IMR-90 (cell line): Measurements from ENCODE around the gene ATRNL1. TPM values are rescaled to one million over a fixed set of nuclear protein-coding genes. Genes with fewer than 3 reads are reported as not detected.

ENCODE experiments used
- ATAC-seq: fragments of 200-7000 bp; cut with Tn5 transposase; 2 replicates; pipeline ENCODE4 v1.9.1; 2020; ENCODE audit warnings: low read depth, mild to moderate bottlenecking, moderate library complexity
- BruUV-seq: library from RNA; stranded (reverse); fragments of 400-500 nt; replicated peaks from 2 replicates; lab custom pipeline; 2021; lab: Mats Ljungman, UMichigan
- CTCF ChIA-PET: fragments of 300-600 bp; formaldehyde crosslinking; extraction: SDS; loops from one replicate; lab custom pipeline; 2021; ENCODE audit warnings: antibody characterized with exemption; lab: Yijun Ruan, JAX
- POLR2A ChIA-PET: fragments of 300-600 bp; sonication (Branson Sonifier 250); formaldehyde crosslinking; loops from one replicate; lab custom pipeline; 2022; ENCODE audit warnings: antibody characterized with exemption; ENCODE audit not compliant: unreplicated experiment; lab: Charles Lee
- DNase-seq: peaks from one replicate; pipeline ENCODE4 v3.0.0; 2013
- H2AFZ ChIP-seq: replicated peaks from 2 replicates; pipeline ENCODE3; 2013; ENCODE audit warnings: low read length, mild to moderate bottlenecking; ENCODE audit not compliant: poor library complexity
- H2AK5ac ChIP-seq: 2 replicates; pipeline ENCODE4 v1.6.1; 2013; ENCODE audit warnings: low read depth, low read length, inconsistent platforms
- H2AK9ac ChIP-seq: replicated peaks from 2 replicates; pipeline ENCODE3; 2013; ENCODE audit warnings: mild to moderate bottlenecking, low read depth, low read length, moderate library complexity; ENCODE audit not compliant: poor library complexity
- H2BK120ac ChIP-seq: 2 replicates; pipeline ENCODE4 v1.6.1; 2013; ENCODE audit warnings: low read depth, low read length, inconsistent platforms
- H2BK15ac ChIP-seq: 3 replicates; pipeline ENCODE4 v1.6.1; 2013; ENCODE audit warnings: low read depth, low read length, inconsistent platforms
- H2BK20ac ChIP-seq: 2 replicates; pipeline ENCODE4 v1.6.1; 2013; ENCODE audit warnings: low read depth, mild to moderate bottlenecking, inconsistent platforms, low read length, moderate library complexity
- H2BK5ac ChIP-seq: 2 replicates; pipeline ENCODE4 v1.6.1; 2013; ENCODE audit warnings: mild to moderate bottlenecking, low read depth, low read length, inconsistent platforms; ENCODE audit not compliant: poor library complexity, severe bottlenecking
- H3K14ac ChIP-seq: replicated peaks from 2 replicates; pipeline ENCODE4 v1.6.1; 2013; ENCODE audit warnings: low read depth, low read length, inconsistent platforms
- H3K18ac ChIP-seq: 2 replicates; pipeline ENCODE4 v1.6.1; 2013; ENCODE audit warnings: low read depth, low read length, control low read depth
- H3K23ac ChIP-seq: 2 replicates; pipeline ENCODE4 v1.6.1; 2013; ENCODE audit warnings: low read depth, low read length, inconsistent platforms
- H3K27ac ChIP-seq: 2 replicates; pipeline ENCODE4 v1.5.1; 2013; ENCODE audit warnings: mild to moderate bottlenecking, control low read depth, low read length; ENCODE audit not compliant: insufficient read depth
- H3K27me3 ChIP-seq: 2 replicates; pipeline ENCODE4 v1.6.1; 2013; ENCODE audit warnings: low read length; ENCODE audit not compliant: control insufficient read depth, insufficient read depth
- H3K36me3 ChIP-seq: 2 replicates; pipeline ENCODE4 v1.6.1; 2013; ENCODE audit warnings: low read length, mixed read lengths; ENCODE audit not compliant: control insufficient read depth, insufficient read depth
- H3K4ac ChIP-seq: 2 replicates; pipeline ENCODE4 v1.6.1; 2013; ENCODE audit warnings: low read depth, low read length, inconsistent platforms
- H3K4me1 ChIP-seq: 2 replicates; pipeline ENCODE4 v1.6.1; 2013; ENCODE audit warnings: low read length, mixed read lengths; ENCODE audit not compliant: control insufficient read depth, insufficient read depth
- H3K4me2 ChIP-seq: 2 replicates; pipeline ENCODE4 v1.6.1; 2013; ENCODE audit warnings: low read depth, mild to moderate bottlenecking, control low read depth, low read length, moderate library complexity
- H3K4me3 ChIP-seq: 2 replicates; pipeline ENCODE4 v1.5.1; 2013; ENCODE audit warnings: low read depth, mild to moderate bottlenecking, control low read depth, low read length, moderate library complexity; ENCODE audit not compliant: insufficient read depth
- H3K56ac ChIP-seq: 2 replicates; pipeline ENCODE4 v1.6.1; 2013; ENCODE audit warnings: low read length, inconsistent platforms; ENCODE audit not compliant: insufficient read depth; ENCODE audit errors: extremely low read depth
- H3K79me1 ChIP-seq, 2 experiments: 2 replicates each; pipeline ENCODE4 v1.6.1; 2013; ENCODE audit warnings: low read length in 2 of 2, inconsistent platforms in 1 of 2, low read depth in 1 of 2
- H3K9ac ChIP-seq: 2 replicates; pipeline ENCODE4 v1.6.1; 2013; ENCODE audit warnings: low read depth, low read length, control low read depth
- H3K9me1 ChIP-seq: 2 replicates; pipeline ENCODE4 v1.6.1; 2013; ENCODE audit warnings: low read length, inconsistent platforms; ENCODE audit not compliant: insufficient read depth
- H3K9me3 ChIP-seq: 2 replicates; pipeline ENCODE4 v1.6.1; 2013; ENCODE audit warnings: low read length; ENCODE audit not compliant: control insufficient read depth, insufficient read depth
- H4K20me1 ChIP-seq: 2 replicates; pipeline ENCODE4 v1.6.1; 2013; ENCODE audit warnings: low read length, inconsistent platforms; ENCODE audit not compliant: insufficient read depth
- H4K5ac ChIP-seq: 2 replicates; pipeline ENCODE4 v1.6.1; 2013; ENCODE audit warnings: mild to moderate bottlenecking, low read depth, low read length, control low read depth
- H4K8ac ChIP-seq, 2 experiments: 2 replicates each; pipeline ENCODE4 v1.6.1; 2013; ENCODE audit warnings: low read depth in 2 of 2, low read length in 2 of 2, control low read depth in 1 of 2, inconsistent platforms in 1 of 2
- H4K91ac ChIP-seq: 2 replicates; pipeline ENCODE4 v1.6.1; 2013; ENCODE audit warnings: low read depth, low read length, inconsistent platforms; ENCODE audit not compliant: insufficient read depth
- BHLHE40 ChIP-seq: fragments of 150-350 bp; IDR thresholded peaks from 2 replicates; pipeline ENCODE4 v1.6.1; 2016; ENCODE audit warnings: mild to moderate bottlenecking, low read depth, low read length
- CEBPB ChIP-seq: IDR thresholded peaks from 2 replicates; pipeline ENCODE4 v1.6.1; 2012; ENCODE audit warnings: low read depth, low read length, improper control_type of control experiment
- CHD1 ChIP-seq: IDR thresholded peaks from 2 replicates; pipeline ENCODE4 v1.6.1; 2012; ENCODE audit warnings: low read depth, low read length, improper control_type of control experiment
- FOS ChIP-seq: fragments of 150-350 bp; IDR thresholded peaks from 2 replicates; pipeline ENCODE4 v1.6.1; 2016; ENCODE audit warnings: low read depth, low read length
- MAFK ChIP-seq: IDR thresholded peaks from 2 replicates; pipeline ENCODE4 v1.6.1; 2012; ENCODE audit warnings: low read depth, low read length, improper control_type of control experiment
- MXI1 ChIP-seq: IDR thresholded peaks from 2 replicates; pipeline ENCODE4 v1.6.1; 2012; ENCODE audit warnings: low read depth, mild to moderate bottlenecking, low read length, moderate library complexity, borderline replicate concordance
- NFE2L2 ChIP-seq: fragments of 150-350 bp; IDR thresholded peaks from 2 replicates; pipeline ENCODE4 v1.6.1; 2016; ENCODE audit warnings: low read depth, mild to moderate bottlenecking, low read length
- POLR2A ChIP-seq: IDR thresholded peaks from 2 replicates; pipeline ENCODE4 v1.6.1; 2012; ENCODE audit warnings: mild to moderate bottlenecking, low read depth, low read length
- RAD21 ChIP-seq: IDR thresholded peaks from 2 replicates; pipeline ENCODE4 v1.6.1; 2012; ENCODE audit warnings: low read length, improper control_type of control experiment
- RCOR1 ChIP-seq: IDR thresholded peaks from 2 replicates; pipeline ENCODE4 v1.6.1; 2012; ENCODE audit warnings: mild to moderate bottlenecking, low read length, improper control_type of control experiment; ENCODE audit not compliant: insufficient replicate concordance
- RFX5 ChIP-seq: IDR thresholded peaks from 2 replicates; pipeline ENCODE4 v1.8.0; 2012; ENCODE audit warnings: low read depth, mild to moderate bottlenecking, low read length, moderate library complexity
- SMC3 ChIP-seq: fragments of 150-350 bp; IDR thresholded peaks from 2 replicates; pipeline ENCODE4 v1.6.1; 2016; ENCODE audit warnings: low read depth, mild to moderate bottlenecking, antibody characterized with exemption, low read length, moderate library complexity
- WGBS, 2 experiments: methylation state at CpG; one replicate each; pipeline versions ENCODE4 v1.1.5 to v1.1.7; 2013; ENCODE audit warnings: missing lambda C conversion rate in 2 of 2; ENCODE audit not compliant: insufficient read length in 1 of 2; ENCODE audit errors: extremely low coverage in 2 of 2; 5-methylcytosine and 5-hydroxymethylcytosine counted together
- dilution Hi-C: fragments of 300-500 bp; cut with HindIII; formaldehyde crosslinking; loops from one replicate; pipeline ENCODE4 v1.14.3; 2018; ENCODE audit warnings: low sequenced_read_pairs; ENCODE audit not compliant: unreplicated experiment
- in situ Hi-C: fragments of 300-500 bp; cut with MboI; formaldehyde crosslinking; loops from 3 replicates; pipeline ENCODE4 v1.14.3; 2019; ENCODE audit warnings: low sequenced_read_pairs, inconsistent platforms, mixed read lengths
- intact Hi-C: fragments of 100-400 bp; cut with micrococcal nuclease; formaldehyde crosslinking; loops from 2 replicates; pipeline ENCODE4 v1.10.0; 2022
- polyA plus RNA-seq, 3 experiments: library from polyadenylated mRNA; depleted of rRNA; stranded (reverse); fragments of >200 nt; gene quantifications; 2 replicates each; pipeline ENCODE4 v1.2.3, GENCODE V29; 2012; ENCODE audit warnings: low replicate concordance in 1 of 3
- total RNA-seq: library from RNA; depleted of rRNA; stranded (reverse); fragments of >200 nt; gene quantifications from 2 replicates; pipeline ENCODE4 v1.2.3, GENCODE V29; 2012
- TF ChIP-seq, protein P1 (sequence below): fragments of 150-350 bp; IDR thresholded peaks from 2 replicates; pipeline ENCODE4 v1.6.1; 2017; ENCODE audit warnings: mild to moderate bottlenecking, antibody characterized with exemption, low read length, low read depth
- TF ChIP-seq, protein P2 (sequence below): conservative IDR thresholded peaks from 2 replicates; pipeline ENCODE4 v1.5.1; 2012; ENCODE audit warnings: mild to moderate bottlenecking, low read depth, low read length, improper control_type of control experiment

The ATRNL1 gene
- total and polyA plus RNA-seq, 2 of the 4 experiments (the other 2 are of a cell fraction), result 0.18 to 0.19 TPM

DNA sequence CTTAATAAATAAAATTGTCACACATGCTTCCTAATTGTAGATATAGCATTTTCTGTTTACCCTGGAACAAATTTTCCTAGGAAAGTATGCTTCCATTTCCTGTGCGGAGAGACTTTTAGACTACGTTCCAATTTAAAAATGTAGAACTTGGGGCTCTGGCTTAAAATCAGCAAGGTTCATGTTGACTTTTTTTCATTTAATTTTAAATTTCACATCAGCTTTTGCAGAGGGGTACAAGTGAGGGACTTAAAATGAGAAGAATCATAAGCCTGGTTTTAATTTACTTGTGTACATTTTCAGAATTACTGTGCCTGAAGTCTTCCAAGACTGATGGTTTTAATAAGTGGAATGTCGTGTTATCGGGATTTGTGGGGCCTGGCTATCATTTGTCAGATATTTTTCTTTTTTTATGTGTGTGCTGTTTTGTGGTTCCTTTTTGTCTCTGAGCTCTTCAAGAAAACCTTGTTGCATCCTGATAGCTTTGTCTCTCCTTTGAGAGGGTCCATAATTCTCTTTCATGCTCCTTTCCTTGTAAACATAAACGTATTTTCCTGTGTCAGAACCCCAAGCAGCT is 8.8 kb upstream of the ATRNL1 start:
- 35% methylated on average over 2 of the region's 5 CpGs; no CpG with 5 or more reads in 1 of the 2 experiments for WGBS, 2 experiments
- no peak overlapping the region for H4K8ac ChIP-seq
- intact Hi-C loops (no loop called here), in situ Hi-C loops (no loop called here), dilution Hi-C loops (no loop called here)
- no peaks in the 10 kb centered on the region for H3K9me1 ChIP-seq
- no peak overlapping the region for H3K9ac ChIP-seq
- TF ChIP-seq NFE2L2, result no peak
- TF ChIP-seq RFX5, result no peak
- TF ChIP-seq SMC3, result no peak
- TF ChIP-seq CEBPB, result no peak
- TF ChIP-seq, protein P1, sequence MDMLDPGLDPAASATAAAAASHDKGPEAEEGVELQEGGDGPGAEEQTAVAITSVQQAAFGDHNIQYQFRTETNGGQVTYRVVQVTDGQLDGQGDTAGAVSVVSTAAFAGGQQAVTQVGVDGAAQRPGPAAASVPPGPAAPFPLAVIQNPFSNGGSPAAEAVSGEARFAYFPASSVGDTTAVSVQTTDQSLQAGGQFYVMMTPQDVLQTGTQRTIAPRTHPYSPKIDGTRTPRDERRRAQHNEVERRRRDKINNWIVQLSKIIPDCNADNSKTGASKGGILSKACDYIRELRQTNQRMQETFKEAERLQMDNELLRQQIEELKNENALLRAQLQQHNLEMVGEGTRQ, result no peak
- no peak for TF ChIP-seq RAD21
- TF ChIP-seq BHLHE40, result no peak
- TF ChIP-seq CHD1, result no peak
- no peak for TF ChIP-seq RCOR1
- TF ChIP-seq, protein P2, sequence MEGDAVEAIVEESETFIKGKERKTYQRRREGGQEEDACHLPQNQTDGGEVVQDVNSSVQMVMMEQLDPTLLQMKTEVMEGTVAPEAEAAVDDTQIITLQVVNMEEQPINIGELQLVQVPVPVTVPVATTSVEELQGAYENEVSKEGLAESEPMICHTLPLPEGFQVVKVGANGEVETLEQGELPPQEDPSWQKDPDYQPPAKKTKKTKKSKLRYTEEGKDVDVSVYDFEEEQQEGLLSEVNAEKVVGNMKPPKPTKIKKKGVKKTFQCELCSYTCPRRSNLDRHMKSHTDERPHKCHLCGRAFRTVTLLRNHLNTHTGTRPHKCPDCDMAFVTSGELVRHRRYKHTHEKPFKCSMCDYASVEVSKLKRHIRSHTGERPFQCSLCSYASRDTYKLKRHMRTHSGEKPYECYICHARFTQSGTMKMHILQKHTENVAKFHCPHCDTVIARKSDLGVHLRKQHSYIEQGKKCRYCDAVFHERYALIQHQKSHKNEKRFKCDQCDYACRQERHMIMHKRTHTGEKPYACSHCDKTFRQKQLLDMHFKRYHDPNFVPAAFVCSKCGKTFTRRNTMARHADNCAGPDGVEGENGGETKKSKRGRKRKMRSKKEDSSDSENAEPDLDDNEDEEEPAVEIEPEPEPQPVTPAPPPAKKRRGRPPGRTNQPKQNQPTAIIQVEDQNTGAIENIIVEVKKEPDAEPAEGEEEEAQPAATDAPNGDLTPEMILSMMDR, result no peak
- no peak for TF ChIP-seq POLR2A
- no peak for TF ChIP-seq MXI1
- TF ChIP-seq FOS, result no peak
- no peak for TF ChIP-seq MAFK
- no peaks in the 10 kb centered on the region for H3K4me1 ChIP-seq
- H3K56ac ChIP-seq, result no peak overlapping the region
- H3K4me3 ChIP-seq, result no peak overlapping the region
- H2BK15ac ChIP-seq, result no peak overlapping the region
- no peak overlapping the region for H3K27ac ChIP-seq
- H3K23ac ChIP-seq, result no peak overlapping the region
- peaks cover 9% of the 10 kb centered on the region; the same call in 1 of the 2 replicates for H3K27me3 ChIP-seq
- H3K4ac ChIP-seq, result no peak overlapping the region
- no peak overlapping the region for H4K91ac ChIP-seq
- no peak overlapping the region for H3K4me2 ChIP-seq
- H3K36me3 ChIP-seq, result no peaks in the 10 kb centered on the region
- H2AK5ac ChIP-seq, result no peak overlapping the region
- H2BK20ac ChIP-seq, result no peak overlapping the region
- ATAC-seq (no peak), DNase-seq (no peak)
- no peak overlapping the region for H3K18ac ChIP-seq
- H2BK5ac ChIP-seq, result no peak overlapping the region
- H2AFZ ChIP-seq, result no peak overlapping the region
- H3K9me3 ChIP-seq, result no peaks in the 10 kb centered on the region
- no peak overlapping the region for H2AK9ac ChIP-seq
- no peaks in the 10 kb centered on the region for H3K79me1 ChIP-seq
- H3K14ac ChIP-seq, result no peak overlapping the region
- H4K5ac ChIP-seq, result no peak overlapping the region
- POLR2A ChIA-PET, result no interaction called here
- no TSS peak for BruUV-seq
- CTCF ChIA-PET, result interaction anchor here (1.0 kb wide), 1 partner anchor 8 kb away, joined by 6 read pairs; no protein-coding TSS in a partner anchor
- H4K20me1 ChIP-seq, result no peaks in the 10 kb centered on the region
- H2BK120ac ChIP-seq, result no peak overlapping the region
